OCI-LY7 (cell line): ENCODE measurements around the gene BAHCC1. TPM values are rescaled to one million over a fixed set of nuclear protein-coding genes. Genes with fewer than 3 reads are reported as not detected.

ENCODE experiments used
- BruUV-seq: library from RNA; stranded (reverse); fragments of 400-500 nt; replicated peaks from 2 replicates; lab custom pipeline; 2021; lab: Mats Ljungman, UMichigan
- CTCF ChIA-PET: fragments of 300-600 bp; sonication (Branson Sonifier 250); formaldehyde crosslinking; loops from one replicate; lab custom pipeline; 2022; ENCODE audit warnings: antibody characterized with exemption; ENCODE audit not compliant: unreplicated experiment; lab: Charles Lee
- POLR2A ChIA-PET: fragments of 300-600 bp; sonication (Branson Sonifier 250); formaldehyde crosslinking; loops from one replicate; lab custom pipeline; 2022; ENCODE audit warnings: antibody characterized with exemption; lab: Charles Lee
- DNase-seq: peaks from one replicate; pipeline ENCODE4 v3.0.0-alpha.2; 2015; ENCODE audit warnings: low spot score
- H2AFZ ChIP-seq: fragments of 200-600 bp; sonication (generic), shearing (Covaris generic); 2 replicates; pipeline ENCODE4 v1.6.1; 2014; ENCODE audit warnings: mild to moderate bottlenecking, antibody characterized with exemption, low read length, moderate library complexity
- H3K27ac ChIP-seq: fragments of 200-600 bp; sonication (generic); 2 replicates; pipeline ENCODE4 v1.5.1; 2014; ENCODE audit warnings: mixed run types, low read depth, mild to moderate bottlenecking, moderate library complexity, low read length, inconsistent platforms; ENCODE audit not compliant: poor library complexity, severe bottlenecking
- H3K36me3 ChIP-seq: fragments of 200-600 bp; sonication (generic); 2 replicates; pipeline ENCODE4 v1.6.1; 2014; ENCODE audit warnings: mild to moderate bottlenecking, antibody characterized with exemption, low read length, moderate library complexity, mixed read lengths; ENCODE audit not compliant: insufficient read depth
- H3K4me1 ChIP-seq: fragments of 200-600 bp; sonication (generic); 2 replicates; pipeline ENCODE4 v1.5.1; 2014; ENCODE audit warnings: mild to moderate bottlenecking, low read length; ENCODE audit not compliant: insufficient read depth, poor library complexity, severe bottlenecking
- H3K4me2 ChIP-seq: fragments of 200-600 bp; sonication (generic); 2 replicates; pipeline ENCODE4 v1.6.1; 2014; ENCODE audit warnings: mild to moderate bottlenecking, low read length
- H3K4me3 ChIP-seq: fragments of 200-600 bp; sonication (generic); 2 replicates; pipeline ENCODE4 v1.5.1; 2014; ENCODE audit warnings: mild to moderate bottlenecking, low read depth, low read length; ENCODE audit not compliant: poor library complexity, severe bottlenecking
- H3K79me2 ChIP-seq: fragments of 200-600 bp; sonication (generic); 2 replicates; pipeline ENCODE4 v1.6.1; 2016; ENCODE audit warnings: low read depth, mild to moderate bottlenecking, low read length, moderate library complexity, mixed read lengths; ENCODE audit not compliant: insufficient read depth
- H3K9me2 ChIP-seq: fragments of 200-600 bp; sonication (generic); 2 replicates; pipeline ENCODE4 v1.6.1; 2016; ENCODE audit warnings: mild to moderate bottlenecking, low read length, mixed read lengths; ENCODE audit not compliant: insufficient read depth
- H3K9me3 ChIP-seq: fragments of 200-600 bp; sonication (generic); 2 replicates; pipeline ENCODE4 v1.6.1; 2014; ENCODE audit warnings: mild to moderate bottlenecking, mixed run types, low read length, mixed read lengths
- H4K20me1 ChIP-seq: fragments of 200-600 bp; sonication (generic); 2 replicates; pipeline ENCODE4 v1.6.1; 2014; ENCODE audit warnings: mild to moderate bottlenecking, antibody characterized with exemption, low read length, moderate library complexity, mixed read lengths; ENCODE audit not compliant: insufficient read depth
- CTCF ChIP-seq: fragments of 200-600 bp; sonication (generic); conservative IDR thresholded peaks from 2 replicates; pipeline ENCODE4 v1.5.1; 2014; ENCODE audit warnings: mild to moderate bottlenecking, antibody characterized with exemption, low read length, moderate library complexity, mixed read lengths
- EZH2phosphoT487 ChIP-seq: fragments of 200-600 bp; sonication (generic); IDR thresholded peaks from 2 replicates; pipeline ENCODE4 v1.6.1; 2018; ENCODE audit warnings: low read depth, borderline replicate concordance, mild to moderate bottlenecking, mixed run types, antibody characterized with exemption, low read length, moderate library complexity, mixed read lengths
- intact Hi-C: fragments of 100-400 bp; cut with micrococcal nuclease; formaldehyde crosslinking; loops from one replicate; pipeline ENCODE4 v1.10.0; 2022; ENCODE audit not compliant: unreplicated experiment
- total RNA-seq, 2 experiments: library from RNA; depleted of rRNA in 1 of 2; stranded (reverse); fragments of >200 nt in 1 of 2; shearing (Covaris generic) in 1 of 2; gene quantifications; 2 replicates each; pipeline ENCODE4 v1.2.3, GENCODE V29; 2014 to 2022

BAHCC1 gene
- total RNA-seq, 2 experiments from 2014 or later: 5.2 to 5.5 TPM

GRCh38 chr17:81410852-81411251 is 15.6 kb downstream of the BAHCC1 start:
- BruUV-seq: no TSS peak
- POLR2A ChIA-PET: interaction anchor here (0.7 kb wide), 1 partner anchor 19 kb away, joined by 3 read pairs; no protein-coding TSS in a partner anchor

GRCh38 chr17:81411305-81411704 is 16.0 kb downstream of the BAHCC1 start:
- no peaks in the 10 kb centered on the region for H3K79me2 ChIP-seq
- TF ChIP-seq CTCF: no peak
- TF ChIP-seq EZH2phosphoT487: no peak
- no peaks in the 10 kb centered on the region for H3K4me1 ChIP-seq
- no peak overlapping the region for H3K27ac ChIP-seq
- CTCF ChIA-PET: interaction anchor here (0.6 kb wide), 1 partner anchor 167 kb away, joined by 5 read pairs; no protein-coding TSS in a partner anchor
- no peaks in the 10 kb centered on the region for H3K36me3 ChIP-seq
- no peak overlapping the region for H3K4me2 ChIP-seq
- no TSS peak for BruUV-seq
- H3K9me3 ChIP-seq: no peaks in the 10 kb centered on the region
- no peak overlapping the region for H2AFZ ChIP-seq
- intact Hi-C loops: no loop called here
- H3K9me2 ChIP-seq: no peaks in the 10 kb centered on the region
- DNase-seq: no peak
- POLR2A ChIA-PET: interaction anchor here (0.7 kb wide), 1 partner anchor 19 kb away, joined by 3 read pairs; no protein-coding TSS in a partner anchor
- no peak overlapping the region for H3K4me3 ChIP-seq
- no peaks in the 10 kb centered on the region for H4K20me1 ChIP-seq

More at GRCh38 chr17:81410852-81411251, 15.6 kb downstream of the BAHCC1 start:
- intact Hi-C loops: no loop called here
- Histone ChIP-seq H4K20me1 (no peaks in the 10 kb centered on the region), H3K9me2 (no peaks in the 10 kb centered on the region), H3K4me1 (no peaks in the 10 kb centered on the region), H3K4me2 (no peak overlapping the region), H3K27ac (no peak overlapping the region), H3K36me3 (no peaks in the 10 kb centered on the region), H3K79me2 (no peaks in the 10 kb centered on the region), H2AFZ (no peak overlapping the region), H3K9me3 (no peaks in the 10 kb centered on the region), H3K4me3 (no peak overlapping the region)
- TF ChIP-seq EZH2phosphoT487: no peak
- TF ChIP-seq CTCF: no peak
- CTCF ChIA-PET: no interaction called here
- no peak for DNase-seq

- TF ChIP-seq EZH2phosphoT487: no peak
Observed at GRCh38 chr17:81412490-81413093, 17.3 kb downstream of the BAHCC1 start.

More at GRCh38 chr17:81412490-81413093, 17.3 kb downstream of the BAHCC1 start:
- no peak overlapping the region for H3K4me3 ChIP-seq
- H3K36me3 ChIP-seq: no peaks in the 10 kb centered on the region
- no peaks in the 10 kb centered on the region for H3K79me2 ChIP-seq
- ChIA-PET CTCF (no interaction called here), POLR2A (no interaction called here)
- H2AFZ ChIP-seq: no peak overlapping the region
- H3K27ac ChIP-seq: no peak overlapping the region
- H3K4me2 ChIP-seq: no peak overlapping the region
- no peaks in the 10 kb centered on the region for H4K20me1 ChIP-seq
- BruUV-seq: no TSS peak
- H3K4me1 ChIP-seq: no peaks in the 10 kb centered on the region
- no peaks in the 10 kb centered on the region for H3K9me2 ChIP-seq
- no peaks in the 10 kb centered on the region for H3K9me3 ChIP-seq
- DNase-seq: no peak
- intact Hi-C loops: no loop called here
